ENCODE measurements around the gene CD55.

Gene CD55

DNA sequence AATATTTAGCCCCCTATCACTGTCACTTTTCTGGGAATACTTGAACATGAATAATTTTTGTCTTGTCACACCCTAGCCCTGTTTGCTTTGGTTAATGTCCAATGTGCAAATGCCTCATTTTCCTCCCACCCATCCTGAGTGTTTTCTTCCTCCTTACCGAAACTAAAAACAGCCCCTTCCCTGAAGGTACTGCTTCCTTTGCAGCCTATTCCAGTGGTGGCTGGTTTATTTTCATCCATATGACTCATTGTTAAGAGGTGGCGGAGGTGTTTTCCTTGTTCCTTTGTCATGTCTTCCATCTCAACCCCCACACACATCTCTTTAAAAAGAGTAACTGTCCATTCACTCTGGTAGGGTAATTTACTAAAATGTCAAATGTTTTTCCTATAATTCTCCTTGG lies 40.4 kb downstream of the CD55 start:
- Histone ChIP-seq H3K27ac (no peak overlapping the region), H3K36me3 (replicated peaks) (no peaks in the 10 kb centered on the region), H3K4me3 (ENCODE audit: low read depth, low read length) (no peak overlapping the region), H3K27me3 (replicated peaks) (no peaks in the 10 kb centered on the region)
- DNase-seq, result no peak
- TF ChIP-seq, protein P1, sequence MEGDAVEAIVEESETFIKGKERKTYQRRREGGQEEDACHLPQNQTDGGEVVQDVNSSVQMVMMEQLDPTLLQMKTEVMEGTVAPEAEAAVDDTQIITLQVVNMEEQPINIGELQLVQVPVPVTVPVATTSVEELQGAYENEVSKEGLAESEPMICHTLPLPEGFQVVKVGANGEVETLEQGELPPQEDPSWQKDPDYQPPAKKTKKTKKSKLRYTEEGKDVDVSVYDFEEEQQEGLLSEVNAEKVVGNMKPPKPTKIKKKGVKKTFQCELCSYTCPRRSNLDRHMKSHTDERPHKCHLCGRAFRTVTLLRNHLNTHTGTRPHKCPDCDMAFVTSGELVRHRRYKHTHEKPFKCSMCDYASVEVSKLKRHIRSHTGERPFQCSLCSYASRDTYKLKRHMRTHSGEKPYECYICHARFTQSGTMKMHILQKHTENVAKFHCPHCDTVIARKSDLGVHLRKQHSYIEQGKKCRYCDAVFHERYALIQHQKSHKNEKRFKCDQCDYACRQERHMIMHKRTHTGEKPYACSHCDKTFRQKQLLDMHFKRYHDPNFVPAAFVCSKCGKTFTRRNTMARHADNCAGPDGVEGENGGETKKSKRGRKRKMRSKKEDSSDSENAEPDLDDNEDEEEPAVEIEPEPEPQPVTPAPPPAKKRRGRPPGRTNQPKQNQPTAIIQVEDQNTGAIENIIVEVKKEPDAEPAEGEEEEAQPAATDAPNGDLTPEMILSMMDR (IDR thresholded peaks at IDR 0.05; ENCODE audit: low read depth, low read length, missing control alignments), result no peak
- in situ Hi-C loops (cut with HindIII; ENCODE audit: low pct_ligation_motif_present, low sequenced_read_pairs), result no loop called here

DNA sequence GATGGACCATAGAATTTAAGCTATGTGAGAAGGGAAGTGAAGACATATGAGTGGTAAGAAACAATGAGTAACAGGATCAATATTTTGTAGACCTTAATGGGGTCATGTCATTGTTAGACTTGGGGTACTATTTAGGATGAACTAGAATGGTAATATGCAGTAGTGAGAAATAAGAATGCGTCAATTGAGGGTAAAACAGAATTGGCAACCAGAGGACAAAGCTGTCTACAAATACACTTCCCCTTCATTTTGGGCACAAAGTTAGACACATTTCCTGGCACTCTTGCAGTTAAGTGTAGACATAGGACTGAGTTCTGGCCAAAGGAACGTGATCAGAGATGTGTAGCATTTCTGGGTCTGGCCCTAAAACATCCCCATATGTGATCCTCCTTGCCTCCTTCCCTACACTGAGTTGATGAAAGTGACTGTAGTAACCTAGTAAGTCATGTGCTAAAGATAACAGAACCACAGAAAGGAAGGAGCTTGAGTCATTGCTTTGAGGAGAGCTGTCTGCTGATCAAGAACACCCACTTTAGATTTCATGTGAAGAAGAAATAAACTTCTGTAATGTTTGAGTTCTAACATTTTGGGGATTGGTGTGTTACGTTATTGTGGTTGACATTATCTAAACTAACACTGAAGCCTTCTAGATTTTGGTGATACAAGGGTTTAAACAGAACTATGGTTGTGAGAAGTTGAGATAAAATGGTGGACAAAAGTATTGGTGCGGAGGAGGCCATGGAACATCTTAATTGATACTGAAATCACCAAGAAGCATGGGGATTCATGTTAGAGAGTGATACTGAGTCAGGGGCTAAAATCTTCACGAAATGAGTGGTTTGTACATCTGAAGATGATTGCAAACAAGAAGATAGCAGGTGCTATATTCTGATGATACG lies 41.7 kb downstream of the CD55 start:
- TF ChIP-seq, protein P1 (IDR thresholded peaks at IDR 0.05; ENCODE audit: low read depth, low read length, missing control alignments), result no peak
- no peaks in the 10 kb centered on the region for H3K27me3 ChIP-seq (replicated peaks)
- in situ Hi-C loops (cut with HindIII; ENCODE audit: low pct_ligation_motif_present, low sequenced_read_pairs), result no loop called here
- no peaks in the 10 kb centered on the region for H3K36me3 ChIP-seq (replicated peaks)
- H3K4me3 ChIP-seq (ENCODE audit: low read depth, low read length), result no peak overlapping the region
- H3K27ac ChIP-seq, result peak overlapping the region; percentile 39
- peak; percentile 73 for DNase-seq

DNA sequence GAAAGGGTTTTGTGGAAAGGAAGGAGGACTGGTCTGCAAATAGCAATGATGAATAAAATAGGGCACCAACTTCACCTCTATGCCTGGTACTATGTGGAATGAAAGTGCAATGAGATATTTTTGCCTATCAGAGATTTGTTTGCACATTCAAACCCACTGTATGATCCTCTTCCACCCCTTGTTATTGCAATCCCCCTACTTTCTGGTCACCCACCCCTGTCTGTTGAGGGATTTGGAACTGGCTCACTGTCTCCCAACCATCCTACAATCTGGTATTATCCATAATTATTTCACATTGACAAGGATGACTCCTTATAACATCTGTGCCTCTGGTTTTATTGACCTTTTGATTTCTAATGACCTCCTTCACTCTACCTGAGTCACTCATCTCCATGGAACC lies 42.4 kb downstream of the CD55 start:
- no peaks in the 10 kb centered on the region for H3K36me3 ChIP-seq (replicated peaks)
- TF ChIP-seq, protein P1 (IDR thresholded peaks at IDR 0.05; ENCODE audit: low read depth, low read length, missing control alignments), result no peak
- H3K27me3 ChIP-seq (replicated peaks), result no peaks in the 10 kb centered on the region
- H3K4me3 ChIP-seq (ENCODE audit: low read depth, low read length), result no peak overlapping the region
- in situ Hi-C loops (cut with HindIII; ENCODE audit: low pct_ligation_motif_present, low sequenced_read_pairs), result no loop called here
- no peak for DNase-seq
- H3K27ac ChIP-seq, result no peak overlapping the region

DNA sequence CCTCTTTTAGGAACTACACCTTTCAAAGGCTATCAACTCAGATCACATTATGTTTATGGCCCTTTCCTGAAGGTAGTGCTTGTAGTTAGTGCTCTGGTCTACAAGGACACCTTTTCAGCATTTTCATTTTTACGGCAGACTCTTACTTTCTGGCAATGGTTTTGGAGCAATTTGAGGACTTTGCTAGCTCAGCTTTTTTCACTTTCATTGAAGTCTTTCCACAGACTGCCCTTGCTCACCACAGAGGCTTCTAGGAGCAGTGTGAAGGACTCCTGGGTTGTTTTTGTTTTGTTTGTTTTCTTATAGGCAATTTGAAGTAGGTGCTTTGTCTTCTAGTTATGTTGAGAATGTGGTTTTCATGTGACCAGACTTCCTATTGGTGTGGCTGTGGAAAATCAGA lies 43.1 kb downstream of the CD55 start:
- in situ Hi-C loops (cut with HindIII; ENCODE audit: low pct_ligation_motif_present, low sequenced_read_pairs), result no loop called here
- no peaks in the 10 kb centered on the region for H3K36me3 ChIP-seq (replicated peaks)
- H3K27ac ChIP-seq, result no peak overlapping the region
- TF ChIP-seq, protein P1 (IDR thresholded peaks at IDR 0.05; ENCODE audit: low read depth, low read length, missing control alignments), result no peak
- DNase-seq, result no peak
- no peak overlapping the region for H3K4me3 ChIP-seq (ENCODE audit: low read depth, low read length)
- H3K27me3 ChIP-seq (replicated peaks), result no peaks in the 10 kb centered on the region

DNA sequence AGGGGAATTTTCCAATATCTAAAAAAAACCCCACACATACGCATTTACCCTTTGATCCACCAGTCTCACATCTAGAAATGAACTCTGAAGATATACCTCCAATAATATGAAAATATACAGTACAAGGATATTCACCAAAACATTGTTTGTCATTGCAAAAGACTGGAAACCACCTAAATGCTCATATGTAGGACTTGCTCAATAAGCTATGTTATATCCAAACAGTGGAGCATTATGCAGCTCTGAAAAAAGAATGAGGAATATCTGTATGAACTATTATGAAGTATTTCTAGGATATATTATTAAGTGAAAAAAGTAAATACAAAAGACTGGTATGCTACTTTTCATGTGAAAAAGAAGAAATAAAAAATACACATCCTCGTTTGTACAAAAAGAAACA lies 43.6 kb downstream of the CD55 start:
- Histone ChIP-seq H3K27ac (no peak overlapping the region), H3K4me3 (ENCODE audit: low read depth, low read length) (no peak overlapping the region), H3K27me3 (replicated peaks) (no peaks in the 10 kb centered on the region), H3K36me3 (replicated peaks) (no peaks in the 10 kb centered on the region)
- in situ Hi-C loops (cut with HindIII; ENCODE audit: low pct_ligation_motif_present, low sequenced_read_pairs), result no loop called here
- TF ChIP-seq, protein P1 (IDR thresholded peaks at IDR 0.05; ENCODE audit: low read depth, low read length, missing control alignments), result no peak
- DNase-seq, result no peak

Measured in brain microvascular endothelial cell (primary cell).